ENCODE measurements around the gene SCYL2.

The SCYL2 gene

GRCh38 chr12:100372853-100373640 is 106.1 kb downstream of the SCYL2 start:
- no peak for DNase-seq (ENCODE audit: low spot score)

GRCh38 chr12:100375038-100375735 is 108.2 kb downstream of the SCYL2 start:
- DNase-seq (ENCODE audit: low spot score) (no peak), FAIRE-seq (no peak)

More at GRCh38 chr12:100372853-100373640, 106.1 kb downstream of the SCYL2 start:
- no peak for FAIRE-seq

GRCh38 chr12:100376161-100376560 is 109.2 kb downstream of the SCYL2 start:
- DNase-seq (ENCODE audit: low spot score), result no peak
- FAIRE-seq, result no peak

- FAIRE-seq (no peak), DNase-seq (ENCODE audit: low spot score) (no peak)
These were observed 114.4 kb downstream of the SCYL2 start for GRCh38 chr12:100381379-100381778.

- no peak for FAIRE-seq
- no peak for DNase-seq (ENCODE audit: low spot score)
These were observed 115.4 kb downstream of the SCYL2 start for GRCh38 chr12:100382338-100382737.

GRCh38 chr12:100383586-100384558 is 116.9 kb downstream of the SCYL2 start:
- DNase-seq (ENCODE audit: low spot score), result no peak
- FAIRE-seq, result no peak

- FAIRE-seq (no peak), DNase-seq (ENCODE audit: low spot score) (no peak)
These were observed 117.6 kb downstream of the SCYL2 start for GRCh38 chr12:100384559-100384935.

- DNase-seq (ENCODE audit: low spot score) (no peak), FAIRE-seq (no peak)
These were observed 121.4 kb downstream of the SCYL2 start for GRCh38 chr12:100388382-100388781.
